GM18861 (cell line): ENCODE measurements around the gene MEFV.
A peak's percentile ranks its signal among the peaks of the same experiment; 100 is the strongest.

ENCODE experiments used
- ATAC-seq: cut with Tn5 transposase; IDR thresholded peaks from one replicate; pipeline ENCODE4 v1.9.1; 2021; ENCODE audit not compliant: unreplicated experiment

MEFV gene

GRCh38 chr16:3268294-3268693, 11.9 kb upstream of the MEFV start:
- ATAC-seq = no peak

- ATAC-seq = no peak
Measured at GRCh38 chr16:3266873-3267537, 10.6 kb upstream of the MEFV start.

- ATAC-seq = peak; percentile 70
Measured at GRCh38 chr16:3264137-3265036, 8.0 kb upstream of the MEFV start.

- no peak for ATAC-seq
Measured at GRCh38 chr16:3262517-3262916, 6.1 kb upstream of the MEFV start.

GRCh38 chr16:3259836-3260235, 3.4 kb upstream of the MEFV start:
- ATAC-seq = no peak

- ATAC-seq = no peak
Measured at GRCh38 chr16:3256866-3257465, 533 bp upstream of the MEFV start.

GRCh38 chr16:3254309-3254708, 2.1 kb downstream of the MEFV start:
- ATAC-seq = no peak

GRCh38 chr16:3252967-3253366, 3.5 kb downstream of the MEFV start:
- ATAC-seq = no peak

- no peak for ATAC-seq
Measured at GRCh38 chr16:3249451-3249850, 7.0 kb downstream of the MEFV start.

- ATAC-seq = no peak
Measured at GRCh38 chr16:3249020-3249419, 7.4 kb downstream of the MEFV start.

GRCh38 chr16:3248596-3248995, 7.8 kb downstream of the MEFV start:
- ATAC-seq = no peak

GRCh38 chr16:3246876-3247275, 9.6 kb downstream of the MEFV start:
- no peak for ATAC-seq

GRCh38 chr16:3246002-3246401, 10.4 kb downstream of the MEFV start:
- no peak for ATAC-seq

GRCh38 chr16:3243882-3244281, 12.6 kb downstream of the MEFV start:
- ATAC-seq = no peak

- ATAC-seq = no peak
Measured at GRCh38 chr16:3242709-3243108, 13.7 kb downstream of the MEFV start.

GRCh38 chr16:3241761-3242160, 14.7 kb downstream of the MEFV start:
- ATAC-seq = no peak

GRCh38 chr16:3235856-3236669, 20.4 kb downstream of the MEFV start:
- ATAC-seq = no peak

GRCh38 chr16:3234857-3235561, 21.4 kb downstream of the MEFV start, which contains the start of gene ZNF200:
TSS of gene ZNF200 (minus strand) at chr16:3235158. CDS start at chr16:3233755, 1,403 bp downstream.
- ATAC-seq = peak; percentile 74

- ATAC-seq = no peak
Measured at GRCh38 chr16:3234543-3234856, 21.9 kb downstream of the MEFV start.

- ATAC-seq = no peak
Measured at GRCh38 chr16:3223913-3224515, 32.4 kb downstream of the MEFV start.
